Stimulated activated CD4-positive, alpha-beta T cell treated with anti-CD3 and anti-CD28 coated beads, Interleukin-4, amount 100 ng/mL, for 24 hours (primary cell): ENCODE results near the gene PPEF1.

Experiments used
- DNase-seq: peaks from one replicate; pipeline ENCODE4 v3.0.0-alpha.2; 2020

PPEF1 gene

GRCh38 chrX:18707426-18708049 is at the start of gene PPEF1:
Gene PPEF1 (plus strand): TSS chrX:18707645. CDS start chrX:18707781, 136 bp downstream.
- DNase-seq = no peak

DNA sequence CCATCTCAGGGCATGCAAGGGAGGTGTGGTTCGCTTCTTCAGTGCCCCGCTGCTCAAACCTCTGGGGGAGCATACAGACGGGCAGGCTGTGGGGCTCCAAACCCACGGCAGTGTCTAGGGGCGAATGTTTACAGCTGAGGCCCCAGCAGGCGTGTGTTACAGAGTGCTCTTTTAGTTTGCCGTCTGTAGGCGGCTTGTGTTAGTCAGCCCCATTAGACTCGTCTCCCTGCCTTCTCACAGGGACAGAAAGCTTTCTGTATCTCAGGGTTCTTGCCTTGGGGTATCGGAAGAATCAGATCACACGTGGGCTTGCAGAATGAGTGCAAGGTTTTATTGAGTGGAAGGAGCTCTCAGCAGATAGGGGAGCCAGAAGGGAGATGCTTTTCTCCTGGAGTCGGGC is 46.2 kb upstream of the PPEF1 start:
- DNase-seq = no peak

DNA sequence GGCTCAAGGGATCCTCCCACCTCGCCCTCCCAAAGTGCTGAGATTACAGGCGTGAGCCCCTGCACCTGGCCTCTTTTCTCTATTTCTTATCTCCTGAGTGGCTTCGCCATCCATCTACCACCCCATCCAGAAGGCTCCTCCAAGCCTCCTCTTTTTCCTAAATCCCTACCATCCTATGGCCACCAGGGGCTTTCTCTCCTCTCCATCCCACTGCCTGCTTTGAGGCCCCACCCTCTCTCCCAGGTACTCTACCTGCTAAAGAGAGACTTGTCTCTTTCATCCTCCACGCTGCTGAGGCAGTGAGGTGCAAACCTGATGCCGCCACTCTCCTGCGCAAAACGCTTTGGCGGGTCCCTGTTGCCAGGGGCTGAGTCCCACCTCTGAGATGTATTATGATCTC is 42.5 kb upstream of the PPEF1 start:
- no peak for DNase-seq

- DNase-seq = no peak
Observed at GRCh38 chrX:18666614-18667013, 40.8 kb upstream of the PPEF1 start.

- no peak for DNase-seq
Observed at GRCh38 chrX:18668071-18668835, 39.2 kb upstream of the PPEF1 start.

DNA sequence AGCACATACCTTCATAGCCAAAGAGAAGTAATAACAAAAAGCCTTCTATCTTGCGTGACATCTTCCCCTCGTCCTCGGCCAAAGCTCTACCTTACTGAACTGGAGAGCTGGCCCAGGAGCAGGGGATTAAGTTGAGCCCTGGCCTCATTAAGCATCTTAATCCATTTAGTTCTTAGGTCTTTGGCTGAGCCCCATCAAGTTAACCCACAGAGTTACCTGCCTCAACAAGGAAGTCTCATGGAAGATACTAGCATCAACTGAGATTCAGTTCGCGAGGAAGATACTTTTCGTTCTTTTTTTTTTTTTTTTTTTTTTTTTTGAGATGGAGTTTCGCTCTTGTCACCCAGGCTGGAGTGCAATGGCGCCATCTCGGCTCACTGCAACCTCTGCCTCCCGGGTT is 35.4 kb upstream of the PPEF1 start, which contains the start of gene RS1:
RS1 (minus strand) TSS at position 101 of the 400 bp plus-strand sequence; CDS start at position 61, 40 bp downstream.
- no peak for DNase-seq

GRCh38 chrX:18674417-18674787 is 33.0 kb upstream of the PPEF1 start:
- DNase-seq = peak; percentile 17

DNA sequence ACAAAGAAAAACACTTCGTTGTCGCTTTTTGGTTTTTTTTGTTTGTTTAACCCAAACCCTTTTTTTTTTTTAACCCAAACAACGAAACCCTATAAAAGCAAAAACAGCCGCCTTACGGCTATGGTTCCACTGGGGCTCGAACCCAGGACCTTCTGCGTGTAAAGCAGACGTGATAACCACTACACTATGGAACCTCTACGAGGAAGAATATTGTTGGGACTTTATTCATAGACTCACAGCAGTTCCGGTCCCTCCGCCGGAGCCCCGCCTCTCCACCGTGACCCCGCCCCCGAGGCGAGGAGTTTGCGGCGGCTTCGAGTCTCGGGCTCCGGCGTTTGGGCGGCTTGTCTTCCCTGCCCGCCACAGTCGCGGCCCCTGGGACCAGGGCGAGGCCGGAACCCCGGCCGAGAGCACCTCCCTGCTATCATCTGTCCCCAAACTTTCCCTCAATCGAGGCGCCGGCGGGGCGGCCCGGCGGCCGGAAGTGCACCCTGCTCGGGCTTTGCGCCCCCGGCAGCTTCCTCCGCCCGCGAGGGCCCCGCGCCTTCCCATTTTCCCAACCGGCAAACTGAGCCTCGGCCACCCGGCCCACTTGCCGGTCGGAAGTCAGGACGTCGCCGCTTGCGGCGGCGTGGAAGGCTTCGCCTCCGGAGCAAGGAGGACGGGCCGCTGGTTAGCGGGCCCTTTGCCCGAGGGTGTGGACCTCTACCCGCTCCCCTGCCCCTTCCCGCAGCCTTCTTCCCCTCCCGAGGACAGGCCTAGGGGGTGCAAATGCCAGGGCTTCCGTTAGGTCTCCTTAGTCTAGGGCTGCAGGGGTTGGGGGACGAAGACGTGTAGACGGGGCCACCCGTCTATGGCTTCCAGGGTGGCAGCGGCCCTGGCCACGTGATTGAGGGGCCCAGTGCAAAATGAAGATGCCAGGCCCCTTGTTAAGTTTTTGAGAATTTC is 32.4 kb upstream of the PPEF1 start:
- DNase-seq = peak; percentile 79

- no peak for DNase-seq
Observed at GRCh38 chrX:18676050-18676449, 31.4 kb upstream of the PPEF1 start.

DNA sequence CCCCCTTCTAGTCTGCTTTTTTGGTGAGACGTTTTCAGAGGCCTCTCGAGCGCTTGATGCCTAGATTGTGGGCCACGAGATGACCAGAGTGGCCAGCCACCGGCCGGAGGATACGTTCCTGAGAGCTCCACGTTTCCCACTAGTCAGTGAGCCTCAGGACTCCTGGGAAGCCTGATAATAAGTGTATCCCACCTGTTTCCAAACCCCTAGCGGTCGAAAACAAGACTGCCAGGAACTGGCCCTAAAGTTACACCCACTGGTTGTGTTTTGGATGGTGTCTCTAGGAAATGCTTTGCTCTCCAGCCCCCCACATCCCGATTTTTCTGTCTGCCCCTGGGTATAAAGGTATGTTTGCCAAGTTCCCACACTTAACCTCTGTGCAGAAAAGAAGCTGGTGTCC is 31.0 kb upstream of the PPEF1 start:
- DNase-seq = no peak

- no peak for DNase-seq
Observed at GRCh38 chrX:18677161-18677869, 30.1 kb upstream of the PPEF1 start.

DNA sequence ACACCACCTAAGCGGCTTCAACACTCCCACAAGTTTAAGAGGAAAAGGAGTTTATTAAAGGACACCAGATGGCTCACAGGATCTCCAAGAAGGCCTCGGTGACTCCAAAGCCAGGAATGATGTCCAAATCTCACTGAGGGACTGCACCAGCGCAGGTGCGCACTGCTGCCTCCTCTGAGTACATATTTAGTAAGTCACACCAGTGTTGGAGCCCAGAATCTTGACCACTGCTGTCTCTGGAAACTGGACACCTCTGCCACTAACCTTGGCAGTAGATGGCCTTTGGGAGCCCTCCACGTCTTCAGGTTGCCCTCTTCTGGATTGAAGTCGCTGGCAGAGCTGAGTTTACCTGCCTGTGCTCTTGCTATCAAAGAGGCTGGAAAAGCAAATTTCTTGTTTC is 25.4 kb upstream of the PPEF1 start:
- DNase-seq = no peak

DNA sequence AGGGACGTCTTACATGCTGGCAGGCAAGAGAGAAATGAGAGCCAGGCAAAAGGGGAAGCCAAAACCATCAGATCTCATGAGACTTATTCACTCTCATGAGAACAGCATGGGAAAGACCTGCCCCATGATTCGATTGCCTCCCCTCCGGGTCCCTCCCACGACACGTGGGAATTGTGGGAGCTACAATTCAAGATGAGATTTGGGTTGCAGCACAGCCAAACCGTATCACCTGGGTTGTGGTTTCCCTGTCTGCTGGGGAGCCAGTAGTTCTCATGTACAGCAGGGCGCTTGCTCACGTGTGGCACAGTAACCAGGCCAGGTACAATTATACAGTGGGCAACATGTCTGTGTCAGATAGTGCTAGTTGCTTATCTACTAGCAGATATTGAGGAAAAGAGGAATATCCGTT is 24.5 kb upstream of the PPEF1 start:
- no peak for DNase-seq

DNA sequence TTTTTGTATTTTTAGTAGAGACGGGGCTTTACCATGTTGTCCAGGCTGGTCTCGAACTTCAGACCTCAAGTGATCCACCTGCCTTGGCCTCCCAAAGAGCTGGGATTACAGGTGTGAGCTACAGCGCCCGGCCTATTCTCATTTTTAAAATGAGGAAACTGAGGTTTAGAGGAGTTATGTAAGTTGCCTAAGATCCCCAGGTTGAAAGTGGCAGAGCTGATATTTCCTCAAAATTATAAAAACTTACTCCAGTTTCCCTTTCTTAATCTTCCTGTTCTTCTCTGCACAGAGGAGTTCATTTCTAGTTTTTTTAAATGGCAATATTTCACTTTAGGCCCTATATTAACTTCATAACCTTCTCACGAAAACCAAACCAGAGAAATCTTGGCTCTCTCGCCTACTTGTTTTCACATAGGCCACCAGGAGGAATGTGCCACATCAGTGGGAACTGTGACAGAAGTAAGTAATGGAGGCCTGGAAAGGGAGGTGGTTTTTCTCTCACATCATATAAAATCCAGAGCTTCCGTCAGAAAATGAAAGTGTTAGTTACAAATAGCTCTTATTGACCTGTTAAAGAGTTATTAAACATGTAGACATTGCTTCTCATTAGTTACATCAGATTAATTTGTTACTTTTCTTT is 19.5 kb upstream of the PPEF1 start:
- no peak for DNase-seq

GRCh38 chrX:18691431-18691830 is 16.0 kb upstream of the PPEF1 start:
- no peak for DNase-seq

DNA sequence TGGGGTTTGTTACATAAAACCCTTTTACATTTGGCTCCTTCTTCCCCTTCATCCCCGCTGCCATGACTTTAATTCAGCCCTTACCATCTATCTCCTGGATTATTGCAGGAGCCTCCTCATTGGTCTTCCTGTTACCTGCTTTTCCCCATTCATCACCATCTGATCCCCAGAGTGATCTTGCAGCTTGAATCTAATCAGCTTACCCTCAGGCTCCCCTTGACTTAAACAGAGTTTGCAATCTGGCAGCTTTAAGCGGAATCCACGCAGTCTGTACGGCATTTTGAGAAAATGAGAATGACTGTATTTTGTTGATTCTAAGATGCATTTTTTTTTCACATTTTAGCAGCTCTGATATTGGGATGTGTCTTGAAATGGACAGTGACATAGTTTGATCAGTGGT is 14.9 kb upstream of the PPEF1 start:
- no peak for DNase-seq

GRCh38 chrX:18696653-18697052 is 10.8 kb upstream of the PPEF1 start:
- no peak for DNase-seq

DNA sequence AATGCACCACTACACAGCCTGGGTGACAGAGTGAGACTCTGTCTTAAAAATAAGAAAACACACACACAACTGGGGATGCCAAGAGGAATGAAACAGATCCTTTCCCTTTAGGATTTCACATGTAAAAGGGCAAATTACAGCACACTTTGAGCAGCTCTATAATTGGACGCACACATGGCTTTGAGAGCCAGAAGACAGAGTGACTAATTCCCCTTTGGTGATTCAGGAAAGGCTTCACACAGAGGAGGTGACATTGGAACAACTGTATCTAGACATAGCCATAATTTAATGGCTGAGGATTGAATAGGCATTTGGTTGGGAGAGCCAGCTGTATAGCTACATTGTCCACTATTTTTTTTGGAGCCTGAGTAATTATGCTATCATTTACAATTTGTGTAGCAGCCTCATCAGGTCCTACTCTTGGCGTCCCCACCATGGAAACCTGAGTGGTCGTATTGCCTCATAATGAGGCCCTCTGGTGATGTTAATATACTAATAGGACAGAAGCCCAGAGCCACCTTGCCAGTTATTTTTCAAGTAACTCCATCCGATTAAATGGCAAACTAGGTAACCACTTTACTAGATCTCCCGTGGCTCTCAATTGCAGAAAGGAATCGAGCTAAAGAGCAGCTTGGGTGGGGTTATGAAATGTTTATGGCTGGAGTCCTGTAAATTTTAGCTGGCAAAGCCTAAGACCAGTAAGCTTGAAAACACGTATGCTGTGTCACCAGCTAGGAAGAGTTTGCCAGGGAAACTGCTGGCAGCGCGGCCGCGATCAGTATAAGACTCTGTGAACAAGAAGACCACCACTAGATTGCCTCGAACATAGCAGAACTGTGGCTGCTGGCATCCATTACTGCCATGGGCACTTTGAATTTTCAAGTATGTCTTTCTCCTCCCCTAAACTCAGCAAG is 8.5 kb upstream of the PPEF1 start:
- DNase-seq = no peak

- no peak for DNase-seq
Observed at GRCh38 chrX:18701621-18702361, 5.7 kb upstream of the PPEF1 start.
